ENCODE results near the gene C9orf40.

DNA sequence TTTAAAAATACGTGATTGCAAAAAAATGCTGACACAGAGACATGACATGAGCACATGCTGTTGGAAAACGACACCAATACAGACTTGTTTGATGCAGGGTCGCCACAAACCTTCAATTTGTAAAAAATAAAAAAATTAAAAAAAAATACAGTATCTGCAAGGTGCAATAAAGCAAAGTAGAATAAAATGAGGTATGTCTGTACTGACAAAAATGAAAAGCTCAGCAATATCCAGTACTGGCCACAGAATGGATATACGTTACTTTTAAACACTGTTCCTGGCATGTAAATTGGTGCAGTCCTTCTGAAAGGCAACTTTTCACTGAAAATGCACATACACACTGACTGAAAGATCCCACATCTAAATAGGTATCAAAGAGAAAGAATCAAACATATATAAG lies 27.1 kb upstream of the C9orf40 start:
- TF ChIP-seq, protein P1, sequence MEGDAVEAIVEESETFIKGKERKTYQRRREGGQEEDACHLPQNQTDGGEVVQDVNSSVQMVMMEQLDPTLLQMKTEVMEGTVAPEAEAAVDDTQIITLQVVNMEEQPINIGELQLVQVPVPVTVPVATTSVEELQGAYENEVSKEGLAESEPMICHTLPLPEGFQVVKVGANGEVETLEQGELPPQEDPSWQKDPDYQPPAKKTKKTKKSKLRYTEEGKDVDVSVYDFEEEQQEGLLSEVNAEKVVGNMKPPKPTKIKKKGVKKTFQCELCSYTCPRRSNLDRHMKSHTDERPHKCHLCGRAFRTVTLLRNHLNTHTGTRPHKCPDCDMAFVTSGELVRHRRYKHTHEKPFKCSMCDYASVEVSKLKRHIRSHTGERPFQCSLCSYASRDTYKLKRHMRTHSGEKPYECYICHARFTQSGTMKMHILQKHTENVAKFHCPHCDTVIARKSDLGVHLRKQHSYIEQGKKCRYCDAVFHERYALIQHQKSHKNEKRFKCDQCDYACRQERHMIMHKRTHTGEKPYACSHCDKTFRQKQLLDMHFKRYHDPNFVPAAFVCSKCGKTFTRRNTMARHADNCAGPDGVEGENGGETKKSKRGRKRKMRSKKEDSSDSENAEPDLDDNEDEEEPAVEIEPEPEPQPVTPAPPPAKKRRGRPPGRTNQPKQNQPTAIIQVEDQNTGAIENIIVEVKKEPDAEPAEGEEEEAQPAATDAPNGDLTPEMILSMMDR (optimal IDR thresholded peaks at IDR 0.05 in 1 of 3, IDR thresholded peaks at IDR 0.05 in 1 of 3, conservative IDR thresholded peaks at IDR 0.05 in 1 of 3; ENCODE audit: extremely low read depth in 1 of 3, insufficient read depth in 2 of 3, low read length in 3 of 3): no peak
- TF ChIP-seq EZH2 (IDR thresholded peaks at IDR 0.05; ENCODE audit: low read length): no peak

Measured in keratinocyte (primary cell).